SK-N-SH (cell line): Measurements from ENCODE around the gene KHDC3L. TPM values are rescaled to one million over a fixed set of nuclear protein-coding genes. Genes with fewer than 3 reads are reported as not detected.

Experiments
- CTCF ChIA-PET: fragments of 300-600, 350-600 bp; formaldehyde crosslinking; extraction: SDS; loops from one replicate; lab custom pipeline; 2021; lab: Yijun Ruan, JAX
- POLR2A ChIA-PET: fragments of 350-600 bp; sonication (Branson Sonifier 250); formaldehyde crosslinking; extraction: SDS; loops from one replicate; lab custom pipeline; 2020; ENCODE audit warnings: antibody characterized with exemption, inconsistent platforms; lab: Yijun Ruan, JAX
- DNase-seq: peaks from one replicate; pipeline ENCODE4 v3.0.0; 2012
- H2AFZ ChIP-seq: fragments of 200-600 bp; sonication (generic); 2 replicates; pipeline ENCODE4 v1.8.1; 2016; ENCODE audit warnings: antibody characterized with exemption, mild to moderate bottlenecking, low read depth
- H3F3A ChIP-seq: fragments of 200-600 bp; sonication (generic); replicated peaks from 2 replicates; pipeline ENCODE3; 2016; ENCODE audit warnings: antibody characterized with exemption, mild to moderate bottlenecking; ENCODE audit not compliant: insufficient read depth
- H3K27ac ChIP-seq, 2 experiments: fragments of 200-500 bp in 1 of 2; fragments of 200-600 bp in 1 of 2; sonication (Bioruptor generic) in 1 of 2; sonication (generic), shearing (Covaris generic) in 1 of 2; 2 replicates each; pipeline versions ENCODE4 v1.5.1 to v1.6.1; 2014 to 2016; ENCODE audit warnings: low read depth in 2 of 2, inconsistent platforms in 1 of 2, low read length in 1 of 2, mild to moderate bottlenecking in 1 of 2, mixed read lengths in 1 of 2
- H3K27me3 ChIP-seq: fragments of 200-600 bp; sonication (generic), shearing (Covaris generic); 2 replicates; pipeline ENCODE4 v1.6.1; 2016; ENCODE audit warnings: mixed run types; ENCODE audit not compliant: insufficient read depth
- H3K36me3 ChIP-seq, 2 experiments: fragments of 200-500 bp in 1 of 2; fragments of 200-600 bp in 1 of 2; sonication (Bioruptor generic) in 1 of 2; sonication (generic) in 1 of 2; replicated peaks in 1 of 2; 2 replicates each; pipeline versions ENCODE3 to v1.5.1; 2014 to 2016; ENCODE audit warnings: low read length in 1 of 2, mild to moderate bottlenecking in 1 of 2; ENCODE audit not compliant: insufficient read depth in 2 of 2, control insufficient read depth in 1 of 2
- H3K4me1 ChIP-seq, 2 experiments: fragments of 200-500 bp in 1 of 2; fragments of 200-600 bp in 1 of 2; sonication (Bioruptor generic) in 1 of 2; sonication (generic), shearing (Covaris generic) in 1 of 2; 2 replicates each; pipeline versions ENCODE4 v1.5.1 to v1.6.1; 2014 to 2016; ENCODE audit warnings: low read depth in 1 of 2, low read length in 1 of 2, mixed run types in 1 of 2; ENCODE audit not compliant: insufficient read depth in 2 of 2, control insufficient read depth in 1 of 2
- H3K4me2 ChIP-seq: fragments of 200-600 bp; sonication (generic), shearing (Covaris generic); 2 replicates; pipeline ENCODE4 v1.6.1; 2017; ENCODE audit warnings: mixed run types
- H3K4me3 ChIP-seq, 2 experiments: fragments of 200-500 bp in 1 of 2; fragments of 200-600 bp in 1 of 2; sonication (Bioruptor generic) in 1 of 2; sonication (generic), shearing (Covaris generic) in 1 of 2; 2 replicates each; pipeline versions ENCODE4 v1.5.1 to v1.8.1; 2014 to 2016; ENCODE audit warnings: low read depth in 2 of 2, inconsistent platforms in 1 of 2, low read length in 1 of 2, mild to moderate bottlenecking in 1 of 2, mixed read lengths in 1 of 2, moderate library complexity in 1 of 2
- H3K79me2 ChIP-seq: fragments of 200-600 bp; sonication (generic); 2 replicates; pipeline ENCODE4 v1.8.1; 2017; ENCODE audit warnings: mild to moderate bottlenecking; ENCODE audit not compliant: insufficient read depth
- H3K9ac ChIP-seq: fragments of 200-600 bp; sonication (generic); 2 replicates; pipeline ENCODE4 v1.6.1; 2017; ENCODE audit warnings: mixed run types
- H3K9me2 ChIP-seq: fragments of 200-600 bp; sonication (generic); 2 replicates; pipeline ENCODE4 v1.6.1; 2017; ENCODE audit warnings: mixed run types
- H3K9me3 ChIP-seq: fragments of 200-600 bp; sonication (generic); 2 replicates; pipeline ENCODE4 v1.6.1; 2017; ENCODE audit warnings: mixed run types, mild to moderate bottlenecking, moderate library complexity
- H4K20me1 ChIP-seq: fragments of 200-600 bp; sonication (generic); 2 replicates; pipeline ENCODE4 v1.6.1; 2017; ENCODE audit warnings: mild to moderate bottlenecking, mixed run types; ENCODE audit not compliant: insufficient read depth
- ELF1 ChIP-seq: IDR thresholded peaks from 2 replicates; pipeline ENCODE4 v1.4.0; 2012
- EP300 ChIP-seq, 2 experiments: IDR thresholded peaks; 2 replicates each; pipeline versions ENCODE4 v1.4.0 to v1.6.1; 2012; ENCODE audit warnings: borderline replicate concordance in 1 of 2, low read depth in 1 of 2, low read length in 1 of 2
- FOXJ3 ChIP-seq: sonication (generic); formaldehyde crosslinking; IDR thresholded peaks from 2 replicates; pipeline ENCODE4 v1.5.1; 2020; ENCODE audit warnings: mild to moderate bottlenecking, missing genetic modification reagents
- FOXM1 ChIP-seq: IDR thresholded peaks from 2 replicates; pipeline ENCODE4 v1.4.0; 2012; ENCODE audit warnings: low read depth, mild to moderate bottlenecking
- GATA2 ChIP-seq: sonication (generic); formaldehyde crosslinking; IDR thresholded peaks from 2 replicates; pipeline ENCODE4 v1.5.0; 2020; ENCODE audit warnings: mild to moderate bottlenecking, missing genetic modification reagents
- MEF2A ChIP-seq: IDR thresholded peaks from 2 replicates; pipeline ENCODE4 v1.4.0; 2012; ENCODE audit warnings: low read depth, borderline replicate concordance
- NFIC ChIP-seq: IDR thresholded peaks from 2 replicates; pipeline ENCODE4 v1.4.0; 2012; ENCODE audit warnings: borderline replicate concordance
- POLR2AphosphoS5 ChIP-seq: IDR thresholded peaks from 2 replicates; pipeline ENCODE4 v1.6.1; 2012; ENCODE audit warnings: low read depth, low read length
- RAD21 ChIP-seq: IDR thresholded peaks from 2 replicates; pipeline ENCODE4 v1.6.1; 2012; ENCODE audit warnings: mild to moderate bottlenecking, low read length
- RCOR1 ChIP-seq: fragments of 150-350 bp; IDR thresholded peaks from 2 replicates; pipeline ENCODE4 v1.6.1; 2017; ENCODE audit warnings: antibody characterized with exemption, low read length
- RXRA ChIP-seq: IDR thresholded peaks from 2 replicates; pipeline ENCODE4 v1.4.0; 2012; ENCODE audit warnings: low read depth, mild to moderate bottlenecking, borderline replicate concordance
- SIN3A ChIP-seq: IDR thresholded peaks from 2 replicates; pipeline ENCODE4 v1.6.1; 2012; ENCODE audit warnings: low read depth, mild to moderate bottlenecking, low read length, moderate library complexity, borderline replicate concordance
- WGBS: methylation state at CpG from one replicate; pipeline ENCODE4 v1.1.6; 2017; ENCODE audit warnings: low lambda C conversion rate; 5-methylcytosine and 5-hydroxymethylcytosine counted together
- polyA plus RNA-seq, 3 experiments: library from polyadenylated mRNA; depleted of rRNA; stranded (reverse); fragments of >200 nt; gene quantifications; 2 replicates each; pipeline ENCODE4 v1.2.3, GENCODE V29; 2012
- TF ChIP-seq, protein P1 (sequence below): IDR thresholded peaks from 2 replicates; pipeline ENCODE4 v1.6.1; 2012; ENCODE audit warnings: mild to moderate bottlenecking, low read depth, low read length, moderate library complexity
- TF ChIP-seq, protein P2 (sequence below): IDR thresholded peaks from 2 replicates; pipeline ENCODE4 v1.4.0; 2012; ENCODE audit warnings: low read depth
- TF ChIP-seq, protein P3 (sequence below): IDR thresholded peaks from 2 replicates; pipeline ENCODE4 v1.4.0; 2012; ENCODE audit warnings: low read depth, borderline replicate concordance
- TF ChIP-seq, protein P4 (sequence below): IDR thresholded peaks from 2 replicates; pipeline ENCODE4; 2012
- TF ChIP-seq, protein P5 (sequence below): fragments of 150-350 bp; IDR thresholded peaks from 2 replicates; pipeline ENCODE4 v1.6.1; 2017; ENCODE audit warnings: antibody characterized with exemption, low read length, low read depth, borderline replicate concordance

KHDC3L gene
- polyA plus RNA-seq, 1 of the 3 experiments (the other 2 are of a cell fraction), result not detected

DNA sequence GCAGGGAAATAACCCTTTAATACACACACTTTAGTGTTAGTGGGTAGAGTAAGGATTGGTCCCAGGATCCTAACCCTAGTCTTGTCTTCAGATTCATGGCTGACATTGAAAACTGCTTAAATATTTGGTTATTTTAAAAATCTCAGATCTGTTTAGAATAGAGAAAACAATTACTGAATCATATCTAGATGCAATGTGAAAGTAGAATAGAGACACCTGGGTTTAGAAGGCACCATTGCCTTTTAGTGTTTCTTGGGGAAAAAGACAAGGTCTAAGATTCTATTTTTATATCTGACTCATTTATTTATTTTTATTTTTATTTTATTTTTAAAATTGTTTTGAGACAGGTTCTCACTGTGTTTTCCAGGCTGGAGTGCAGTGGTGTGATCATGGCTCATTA is 38.2 kb downstream of the KHDC3L start:
- ChIA-PET POLR2A (no interaction called here), CTCF (interaction anchor here (0.6 to 0.9 kb wide), 2 partner anchors 74 to 252 kb away, joined by 3 read pairs; no protein-coding TSS in a partner anchor)
- no peak overlapping the region for H3K9ac ChIP-seq
- no peak overlapping the region for H3K4me2 ChIP-seq
- no peaks in the 10 kb centered on the region for H3K27me3 ChIP-seq
- no peaks in the 10 kb centered on the region for H3K79me2 ChIP-seq
- H2AFZ ChIP-seq, result no peak overlapping the region
- H4K20me1 ChIP-seq, result no peaks in the 10 kb centered on the region
- H3K27ac ChIP-seq, result no peak overlapping the region
- no peaks in the 10 kb centered on the region for H3K9me3 ChIP-seq
- no peak for DNase-seq
- H3K9me2 ChIP-seq, result no peaks in the 10 kb centered on the region
- no peaks in the 10 kb centered on the region for H3K36me3 ChIP-seq
- TF ChIP-seq ELF1 (no peak), RXRA (no peak), NFIC (no peak), RCOR1 (no peak), MEF2A (no peak), EP300 (IDR thresholded peaks at IDR 0.05; ENCODE audit: borderline replicate concordance in 1 of 2, low read depth in 1 of 2, low read length in 1 of 2) (no peak)
- TF ChIP-seq, protein P1, sequence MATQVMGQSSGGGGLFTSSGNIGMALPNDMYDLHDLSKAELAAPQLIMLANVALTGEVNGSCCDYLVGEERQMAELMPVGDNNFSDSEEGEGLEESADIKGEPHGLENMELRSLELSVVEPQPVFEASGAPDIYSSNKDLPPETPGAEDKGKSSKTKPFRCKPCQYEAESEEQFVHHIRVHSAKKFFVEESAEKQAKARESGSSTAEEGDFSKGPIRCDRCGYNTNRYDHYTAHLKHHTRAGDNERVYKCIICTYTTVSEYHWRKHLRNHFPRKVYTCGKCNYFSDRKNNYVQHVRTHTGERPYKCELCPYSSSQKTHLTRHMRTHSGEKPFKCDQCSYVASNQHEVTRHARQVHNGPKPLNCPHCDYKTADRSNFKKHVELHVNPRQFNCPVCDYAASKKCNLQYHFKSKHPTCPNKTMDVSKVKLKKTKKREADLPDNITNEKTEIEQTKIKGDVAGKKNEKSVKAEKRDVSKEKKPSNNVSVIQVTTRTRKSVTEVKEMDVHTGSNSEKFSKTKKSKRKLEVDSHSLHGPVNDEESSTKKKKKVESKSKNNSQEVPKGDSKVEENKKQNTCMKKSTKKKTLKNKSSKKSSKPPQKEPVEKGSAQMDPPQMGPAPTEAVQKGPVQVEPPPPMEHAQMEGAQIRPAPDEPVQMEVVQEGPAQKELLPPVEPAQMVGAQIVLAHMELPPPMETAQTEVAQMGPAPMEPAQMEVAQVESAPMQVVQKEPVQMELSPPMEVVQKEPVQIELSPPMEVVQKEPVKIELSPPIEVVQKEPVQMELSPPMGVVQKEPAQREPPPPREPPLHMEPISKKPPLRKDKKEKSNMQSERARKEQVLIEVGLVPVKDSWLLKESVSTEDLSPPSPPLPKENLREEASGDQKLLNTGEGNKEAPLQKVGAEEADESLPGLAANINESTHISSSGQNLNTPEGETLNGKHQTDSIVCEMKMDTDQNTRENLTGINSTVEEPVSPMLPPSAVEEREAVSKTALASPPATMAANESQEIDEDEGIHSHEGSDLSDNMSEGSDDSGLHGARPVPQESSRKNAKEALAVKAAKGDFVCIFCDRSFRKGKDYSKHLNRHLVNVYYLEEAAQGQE, result no peak
- TF ChIP-seq, protein P2, sequence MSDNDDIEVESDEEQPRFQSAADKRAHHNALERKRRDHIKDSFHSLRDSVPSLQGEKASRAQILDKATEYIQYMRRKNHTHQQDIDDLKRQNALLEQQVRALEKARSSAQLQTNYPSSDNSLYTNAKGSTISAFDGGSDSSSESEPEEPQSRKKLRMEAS, result no peak
- H3K4me3 ChIP-seq, result no peak overlapping the region
- no peaks in the 10 kb centered on the region for H3K4me1 ChIP-seq
- H3F3A ChIP-seq, result no peaks in the 10 kb centered on the region

DNA sequence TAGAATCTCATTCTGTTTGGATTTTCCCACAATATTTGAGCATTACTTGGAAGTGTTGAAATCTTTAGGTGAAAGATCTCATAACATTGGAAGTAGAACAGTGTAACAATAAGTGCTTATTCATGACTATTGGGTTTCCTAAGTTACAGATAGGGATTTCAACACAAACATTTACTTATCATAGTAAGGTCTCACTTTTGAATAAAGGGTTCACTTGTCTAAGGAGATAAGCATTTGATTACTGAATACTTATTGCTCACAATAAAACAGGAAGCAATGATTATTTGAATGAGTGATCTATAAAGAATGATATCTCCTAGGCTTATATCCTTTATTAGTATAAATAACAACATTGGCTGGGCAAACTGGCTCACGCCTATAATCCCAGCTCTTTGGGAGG is 46.9 kb downstream of the KHDC3L start:
- POLR2A ChIA-PET, result no interaction called here
- no peak for DNase-seq

More for the DNA sequence above, 46.9 kb downstream of the KHDC3L start:
- no peak overlapping the region for H3K27ac ChIP-seq
- no peaks in the 10 kb centered on the region for H3K36me3 ChIP-seq
- H3F3A ChIP-seq, result no peaks in the 10 kb centered on the region
- H3K4me1 ChIP-seq, result no peaks in the 10 kb centered on the region
- H3K4me2 ChIP-seq, result no peak overlapping the region
- no peak overlapping the region for H3K9ac ChIP-seq
- H3K9me2 ChIP-seq, result no peaks in the 10 kb centered on the region
- H4K20me1 ChIP-seq, result no peaks in the 10 kb centered on the region
- no peaks in the 10 kb centered on the region for H3K79me2 ChIP-seq
- H3K4me3 ChIP-seq, result no peak overlapping the region
- TF ChIP-seq POLR2AphosphoS5 (no peak), FOXJ3 (CRISPR knock-in tag) (no peak), GATA2 (CRISPR knock-in tag) (no peak), RCOR1 (no peak), MEF2A (no peak), RAD21 (no peak), SIN3A (no peak), FOXM1 (no peak)
- TF ChIP-seq, protein P3, sequence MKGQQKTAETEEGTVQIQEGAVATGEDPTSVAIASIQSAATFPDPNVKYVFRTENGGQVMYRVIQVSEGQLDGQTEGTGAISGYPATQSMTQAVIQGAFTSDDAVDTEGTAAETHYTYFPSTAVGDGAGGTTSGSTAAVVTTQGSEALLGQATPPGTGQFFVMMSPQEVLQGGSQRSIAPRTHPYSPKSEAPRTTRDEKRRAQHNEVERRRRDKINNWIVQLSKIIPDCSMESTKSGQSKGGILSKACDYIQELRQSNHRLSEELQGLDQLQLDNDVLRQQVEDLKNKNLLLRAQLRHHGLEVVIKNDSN, result no peak
- TF ChIP-seq, protein P4, sequence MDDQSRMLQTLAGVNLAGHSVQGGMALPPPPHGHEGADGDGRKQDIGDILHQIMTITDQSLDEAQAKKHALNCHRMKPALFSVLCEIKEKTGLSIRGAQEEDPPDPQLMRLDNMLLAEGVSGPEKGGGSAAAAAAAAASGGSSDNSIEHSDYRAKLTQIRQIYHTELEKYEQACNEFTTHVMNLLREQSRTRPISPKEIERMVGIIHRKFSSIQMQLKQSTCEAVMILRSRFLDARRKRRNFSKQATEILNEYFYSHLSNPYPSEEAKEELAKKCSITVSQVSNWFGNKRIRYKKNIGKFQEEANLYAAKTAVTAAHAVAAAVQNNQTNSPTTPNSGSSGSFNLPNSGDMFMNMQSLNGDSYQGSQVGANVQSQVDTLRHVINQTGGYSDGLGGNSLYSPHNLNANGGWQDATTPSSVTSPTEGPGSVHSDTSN, result no peak
- TF ChIP-seq, protein P5, sequence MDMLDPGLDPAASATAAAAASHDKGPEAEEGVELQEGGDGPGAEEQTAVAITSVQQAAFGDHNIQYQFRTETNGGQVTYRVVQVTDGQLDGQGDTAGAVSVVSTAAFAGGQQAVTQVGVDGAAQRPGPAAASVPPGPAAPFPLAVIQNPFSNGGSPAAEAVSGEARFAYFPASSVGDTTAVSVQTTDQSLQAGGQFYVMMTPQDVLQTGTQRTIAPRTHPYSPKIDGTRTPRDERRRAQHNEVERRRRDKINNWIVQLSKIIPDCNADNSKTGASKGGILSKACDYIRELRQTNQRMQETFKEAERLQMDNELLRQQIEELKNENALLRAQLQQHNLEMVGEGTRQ, result no peak
- H3K27me3 ChIP-seq, result no peaks in the 10 kb centered on the region; the same call in 1 of the 2 replicates
- no peak overlapping the region for H2AFZ ChIP-seq
- CTCF ChIA-PET, result interaction anchor here (1.1 kb wide), 1 partner anchor 20 kb away, joined by 3 read pairs; no protein-coding TSS in a partner anchor
- 87% methylated on average over 1 of the region's 1 CpG for WGBS
- H3K9me3 ChIP-seq, result no peaks in the 10 kb centered on the region
